ENCODE measurements around the gene CNTNAP5. TPM values are rescaled to one million over a fixed set of nuclear protein-coding genes. Genes with fewer than 3 reads are reported as not detected.

The CNTNAP5 gene
- total RNA-seq, 1 experiment from 2014 or later, result not detected

DNA sequence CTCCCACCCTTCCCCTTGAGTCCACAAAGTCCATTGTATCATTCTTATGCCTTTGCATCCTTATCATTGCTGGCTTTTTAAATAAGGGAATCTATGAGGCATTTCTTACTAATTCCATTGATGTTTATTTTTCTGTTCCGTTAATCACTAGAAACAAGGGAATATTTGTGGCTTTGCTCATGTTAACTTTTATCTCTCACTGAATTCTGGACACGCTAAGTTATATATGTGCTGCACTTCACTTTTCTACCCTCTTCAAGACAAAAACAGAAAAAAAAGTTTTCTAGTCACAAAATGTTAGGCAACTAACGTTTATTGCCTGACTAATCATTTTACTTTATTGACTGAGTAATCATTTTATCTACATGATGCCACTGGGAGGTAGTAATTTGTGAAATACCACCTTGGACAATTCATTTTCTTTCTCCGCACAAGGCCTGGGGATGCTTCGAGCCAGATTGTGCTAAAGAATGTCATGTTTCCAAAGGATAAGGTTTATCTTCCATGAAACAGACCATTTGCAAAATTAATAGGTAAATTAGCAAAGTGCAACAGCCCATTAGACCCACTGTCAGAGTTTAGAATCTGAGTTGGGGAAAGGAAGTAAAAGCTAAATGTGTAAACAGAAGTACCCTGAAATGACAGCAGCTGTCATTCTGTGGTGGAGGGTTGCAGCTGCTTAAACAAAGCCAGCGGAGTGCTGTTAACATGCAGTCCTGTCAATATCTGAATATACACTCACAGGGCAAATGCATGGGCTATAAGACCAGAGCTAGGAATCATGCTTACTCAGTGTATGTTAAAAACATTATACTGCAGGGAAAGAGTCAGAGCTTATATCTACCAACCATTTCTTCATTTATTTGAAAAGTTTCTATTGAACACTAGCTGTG lies 658.7 kb downstream of the CNTNAP5 start:
- CTCF ChIA-PET, result no interaction called here
- TF ChIP-seq, protein P1, sequence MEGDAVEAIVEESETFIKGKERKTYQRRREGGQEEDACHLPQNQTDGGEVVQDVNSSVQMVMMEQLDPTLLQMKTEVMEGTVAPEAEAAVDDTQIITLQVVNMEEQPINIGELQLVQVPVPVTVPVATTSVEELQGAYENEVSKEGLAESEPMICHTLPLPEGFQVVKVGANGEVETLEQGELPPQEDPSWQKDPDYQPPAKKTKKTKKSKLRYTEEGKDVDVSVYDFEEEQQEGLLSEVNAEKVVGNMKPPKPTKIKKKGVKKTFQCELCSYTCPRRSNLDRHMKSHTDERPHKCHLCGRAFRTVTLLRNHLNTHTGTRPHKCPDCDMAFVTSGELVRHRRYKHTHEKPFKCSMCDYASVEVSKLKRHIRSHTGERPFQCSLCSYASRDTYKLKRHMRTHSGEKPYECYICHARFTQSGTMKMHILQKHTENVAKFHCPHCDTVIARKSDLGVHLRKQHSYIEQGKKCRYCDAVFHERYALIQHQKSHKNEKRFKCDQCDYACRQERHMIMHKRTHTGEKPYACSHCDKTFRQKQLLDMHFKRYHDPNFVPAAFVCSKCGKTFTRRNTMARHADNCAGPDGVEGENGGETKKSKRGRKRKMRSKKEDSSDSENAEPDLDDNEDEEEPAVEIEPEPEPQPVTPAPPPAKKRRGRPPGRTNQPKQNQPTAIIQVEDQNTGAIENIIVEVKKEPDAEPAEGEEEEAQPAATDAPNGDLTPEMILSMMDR (IDR thresholded peaks at IDR 0.05; ENCODE audit: unreplicated experiment), result no peak
- Mint-ChIP-seq H3K9me3 (ENCODE audit: low read depth, unreplicated experiment) (peaks cover 24% of the 10 kb centered on the region), H3K27ac (ENCODE audit: unreplicated experiment) (no peak overlapping the region), H3K36me3 (ENCODE audit: insufficient read depth, unreplicated experiment) (no peaks in the 10 kb centered on the region), H3K27me3 (ENCODE audit: unreplicated experiment) (no peaks in the 10 kb centered on the region), H3K4me1 (ENCODE audit: low read depth, unreplicated experiment) (no peaks in the 10 kb centered on the region), H3K4me3 (ENCODE audit: low read depth, unreplicated experiment) (no peak overlapping the region)
- BruUV-seq (replicated peaks), result no TSS peak
- DNase-seq, result no peak
- intact Hi-C loops (cut with micrococcal nuclease; ENCODE audit: unreplicated experiment), result no loop called here

DNA sequence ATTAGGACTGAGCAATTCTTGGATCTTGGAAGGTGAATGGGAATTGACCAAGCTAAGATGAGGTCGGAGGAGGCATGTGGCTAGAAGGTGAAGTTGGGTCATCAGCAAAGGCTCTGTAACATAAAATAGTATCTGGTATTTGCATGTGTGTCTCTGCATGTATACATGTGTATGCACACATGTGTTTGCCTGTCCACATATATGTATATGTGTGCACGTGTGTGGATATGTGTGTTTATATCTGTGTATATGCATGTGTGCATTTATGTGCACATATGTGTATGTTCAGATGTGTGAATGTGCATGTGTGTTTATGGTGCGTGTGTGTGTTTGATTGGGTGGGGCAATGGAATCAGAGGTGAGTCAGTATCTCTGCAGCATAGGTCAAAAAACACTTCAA lies 664.3 kb downstream of the CNTNAP5 start:
- intact Hi-C loops (cut with micrococcal nuclease; ENCODE audit: unreplicated experiment), result no loop called here
- H3K27me3 Mint-ChIP-seq (ENCODE audit: unreplicated experiment), result no peaks in the 10 kb centered on the region
- H3K9me3 Mint-ChIP-seq (ENCODE audit: low read depth, unreplicated experiment), result peaks cover 18% of the 10 kb centered on the region
- H3K4me1 Mint-ChIP-seq (ENCODE audit: low read depth, unreplicated experiment), result no peaks in the 10 kb centered on the region
- DNase-seq, result no peak
- CTCF ChIA-PET, result no interaction called here
- H3K27ac Mint-ChIP-seq (ENCODE audit: unreplicated experiment), result no peak overlapping the region
- H3K4me3 Mint-ChIP-seq (ENCODE audit: low read depth, unreplicated experiment), result no peak overlapping the region
- no peaks in the 10 kb centered on the region for H3K36me3 Mint-ChIP-seq (ENCODE audit: insufficient read depth, unreplicated experiment)
- TF ChIP-seq, protein P1 (IDR thresholded peaks at IDR 0.05; ENCODE audit: unreplicated experiment), result no peak
- no TSS peak for BruUV-seq (replicated peaks)

DNA sequence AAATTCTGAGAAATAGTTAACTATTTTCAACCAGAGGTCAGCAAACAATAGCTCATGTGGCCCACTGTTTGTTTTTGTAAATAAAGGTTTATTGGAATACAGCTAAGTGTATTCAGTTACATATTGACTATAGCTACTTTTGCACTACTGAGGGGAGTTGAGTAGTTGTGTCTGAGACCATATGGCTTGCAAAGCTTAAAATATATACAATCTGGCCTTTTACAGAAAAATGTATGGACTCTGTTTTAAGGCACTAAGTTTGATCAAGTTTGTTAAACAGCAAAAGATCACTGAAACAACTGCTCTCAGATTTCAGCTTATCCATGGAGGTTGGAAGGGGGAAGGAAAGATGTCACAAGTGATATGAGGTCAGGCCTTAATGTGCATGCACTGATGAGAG lies 667.1 kb downstream of the CNTNAP5 start:
- CTCF ChIA-PET, result no interaction called here

DNA sequence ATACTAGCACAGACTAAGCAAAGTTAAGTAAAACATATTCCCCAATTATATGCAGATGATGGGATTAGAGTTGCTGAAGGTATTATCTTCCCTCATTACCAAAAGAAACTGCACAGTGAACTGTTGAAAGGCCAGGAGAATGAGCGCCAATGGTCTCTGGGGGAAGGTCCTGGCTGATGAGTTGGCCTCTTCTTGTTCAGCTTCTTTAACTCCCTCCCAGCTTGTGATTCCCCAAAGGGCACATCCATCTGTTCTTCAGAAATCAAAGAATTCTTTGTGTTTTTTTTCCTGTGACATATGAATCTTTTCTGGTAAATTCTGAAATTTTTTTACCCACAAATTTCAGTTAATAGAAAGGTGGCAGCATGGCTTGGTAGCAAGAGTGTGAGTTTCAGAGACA lies 667.6 kb downstream of the CNTNAP5 start:
- intact Hi-C loops (cut with micrococcal nuclease; ENCODE audit: unreplicated experiment), result no loop called here
- Mint-ChIP-seq H3K27ac (ENCODE audit: unreplicated experiment) (no peak overlapping the region), H3K27me3 (ENCODE audit: unreplicated experiment) (no peaks in the 10 kb centered on the region), H3K9me3 (ENCODE audit: low read depth, unreplicated experiment) (peaks cover 13% of the 10 kb centered on the region), H3K4me1 (ENCODE audit: low read depth, unreplicated experiment) (no peaks in the 10 kb centered on the region), H3K36me3 (ENCODE audit: insufficient read depth, unreplicated experiment) (no peaks in the 10 kb centered on the region), H3K4me3 (ENCODE audit: low read depth, unreplicated experiment) (no peak overlapping the region)
- no TSS peak for BruUV-seq (replicated peaks)
- TF ChIP-seq, protein P1 (IDR thresholded peaks at IDR 0.05; ENCODE audit: unreplicated experiment), result no peak
- CTCF ChIA-PET, result no interaction called here
- no peak for DNase-seq

More for the DNA sequence above, 667.1 kb downstream of the CNTNAP5 start:
- Mint-ChIP-seq H3K4me1 (ENCODE audit: low read depth, unreplicated experiment) (no peaks in the 10 kb centered on the region), H3K4me3 (ENCODE audit: low read depth, unreplicated experiment) (no peak overlapping the region), H3K27me3 (ENCODE audit: unreplicated experiment) (no peaks in the 10 kb centered on the region), H3K36me3 (ENCODE audit: insufficient read depth, unreplicated experiment) (no peaks in the 10 kb centered on the region), H3K27ac (ENCODE audit: unreplicated experiment) (no peak overlapping the region), H3K9me3 (ENCODE audit: low read depth, unreplicated experiment) (peaks cover 13% of the 10 kb centered on the region)
- TF ChIP-seq, protein P1 (IDR thresholded peaks at IDR 0.05; ENCODE audit: unreplicated experiment), result no peak
- no peak for DNase-seq
- intact Hi-C loops (cut with micrococcal nuclease; ENCODE audit: unreplicated experiment), result no loop called here
- BruUV-seq (replicated peaks), result no TSS peak
